SKM-1 (cell line): Measurements from ENCODE around the gene HARBI1.

Experiments used
- DNase-seq: peaks from one replicate; lab custom pipeline; 2025; ENCODE audit not compliant: unreplicated experiment; lab: John Stamatoyannopoulos, UW

The HARBI1 gene

GRCh38 chr11:46635557-46636139 is 18.6 kb upstream of the HARBI1 start:
- no peak for DNase-seq

GRCh38 chr11:46633291-46634217 is 16.5 kb upstream of the HARBI1 start:
- no peak for DNase-seq

GRCh38 chr11:46632502-46632901 is 15.5 kb upstream of the HARBI1 start:
- no peak for DNase-seq

- DNase-seq: no peak
Observed at GRCh38 chr11:46631676-46632075, 14.6 kb upstream of the HARBI1 start.

GRCh38 chr11:46630237-46630636 is 13.2 kb upstream of the HARBI1 start:
- DNase-seq: no peak

- DNase-seq: no peak
Observed at GRCh38 chr11:46628961-46629360, 11.9 kb upstream of the HARBI1 start.

- DNase-seq: no peak
Observed at GRCh38 chr11:46625406-46625805, 8.4 kb upstream of the HARBI1 start.

- DNase-seq: no peak
Observed at GRCh38 chr11:46618837-46619236, 1.8 kb upstream of the HARBI1 start.

GRCh38 chr11:46617972-46618314 is 916 bp upstream of the HARBI1 start:
- no peak for DNase-seq

GRCh38 chr11:46616551-46617133 is 385 bp downstream of the HARBI1 start:
- DNase-seq: no peak

- DNase-seq: no peak
Observed at GRCh38 chr11:46615756-46616155, 1.3 kb downstream of the HARBI1 start.

- DNase-seq: no peak
Observed at GRCh38 chr11:46612326-46612725, 4.7 kb downstream of the HARBI1 start.

- no peak for DNase-seq
Observed at GRCh38 chr11:46611526-46612304, 5.3 kb downstream of the HARBI1 start.

GRCh38 chr11:46609386-46609785 is 7.6 kb downstream of the HARBI1 start:
- DNase-seq: no peak

- DNase-seq: no peak
Observed at GRCh38 chr11:46607516-46607915, 9.5 kb downstream of the HARBI1 start.

- no peak for DNase-seq
Observed at GRCh38 chr11:46604796-46605195, 12.2 kb downstream of the HARBI1 start.

GRCh38 chr11:46603704-46604308 is 13.2 kb downstream of the HARBI1 start:
- no peak for DNase-seq

GRCh38 chr11:46601129-46601528 is 15.9 kb downstream of the HARBI1 start:
- DNase-seq: no peak

- no peak for DNase-seq
Observed at GRCh38 chr11:46600194-46600960, 16.6 kb downstream of the HARBI1 start.
